HG03469 (cell line): ENCODE results near the gene EFCAB5.
"Not testable (repeated sequence)": the region's sequence is repeated elsewhere in the genome, so short reads cannot be mapped to it uniquely, and the experiment has no call there.

Experiments
- ATAC-seq: cut with Tn5 transposase; IDR thresholded peaks from one replicate; pipeline ENCODE4 v1.9.1; 2021; ENCODE audit warnings: mild to moderate bottlenecking, moderate library complexity, moderate number of reproducible peaks; ENCODE audit not compliant: unreplicated experiment

The EFCAB5 gene

GRCh38 chr17:30000755-30001257, 59.4 kb downstream of the EFCAB5 start:
- no peak for ATAC-seq

DNA sequence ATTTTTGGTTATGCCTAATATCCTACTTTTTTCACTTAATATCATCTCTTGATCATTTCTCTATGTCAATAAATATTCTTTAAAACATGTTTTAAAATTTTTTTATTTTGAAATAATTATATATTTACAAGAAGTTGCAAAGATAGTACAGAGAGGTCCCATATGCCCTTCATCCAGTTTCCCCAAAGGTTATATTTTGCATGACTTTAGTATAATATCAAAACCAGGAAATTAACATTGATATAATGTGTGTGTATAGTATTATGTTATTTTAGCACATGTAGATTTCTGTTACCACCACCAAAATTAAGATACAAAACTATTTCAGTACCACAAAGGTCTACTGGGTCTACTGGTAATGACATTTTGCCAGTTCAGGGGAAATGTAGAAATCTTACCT, 60.7 kb downstream of the EFCAB5 start:
- no peak for ATAC-seq

GRCh38 chr17:30005709-30006320, 64.4 kb downstream of the EFCAB5 start:
- no peak for ATAC-seq

GRCh38 chr17:30011934-30012333, 70.5 kb downstream of the EFCAB5 start:
- ATAC-seq = not testable (repeated sequence)

GRCh38 chr17:30021708-30022317, 80.4 kb downstream of the EFCAB5 start:
- ATAC-seq = no peak

GRCh38 chr17:30025325-30025724, 83.9 kb downstream of the EFCAB5 start:
- ATAC-seq = not testable (repeated sequence)

DNA sequence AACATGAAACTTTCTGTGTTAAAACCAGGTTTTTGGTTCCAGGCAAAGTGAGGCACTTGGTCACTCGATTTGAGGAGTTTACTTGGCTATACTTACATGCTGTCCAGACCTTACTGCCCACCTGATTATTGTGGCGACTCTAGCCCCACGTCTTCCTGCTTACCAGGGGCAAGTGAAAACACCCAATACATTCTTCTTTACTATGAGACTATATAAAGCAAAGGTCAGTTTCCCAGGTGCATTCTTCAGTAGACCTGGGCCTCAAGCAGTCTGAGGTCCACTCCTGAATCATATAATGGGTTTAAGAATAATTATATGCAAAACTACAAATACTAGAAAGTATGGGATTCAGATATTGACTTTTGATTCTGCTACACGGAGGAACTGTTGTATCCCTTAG, 86.2 kb downstream of the EFCAB5 start:
- ATAC-seq = no peak

GRCh38 chr17:30031214-30031869, 89.9 kb downstream of the EFCAB5 start:
- ATAC-seq = no peak

- ATAC-seq = no peak
Measured at GRCh38 chr17:30035369-30035768, 93.9 kb downstream of the EFCAB5 start.

GRCh38 chr17:30040719-30041518, 99.5 kb downstream of the EFCAB5 start:
- not testable (repeated sequence) for ATAC-seq

GRCh38 chr17:30041551-30041950, 100.1 kb downstream of the EFCAB5 start:
- no peak for ATAC-seq

- ATAC-seq = no peak
Measured at GRCh38 chr17:30062372-30062771, 120.9 kb downstream of the EFCAB5 start.

DNA sequence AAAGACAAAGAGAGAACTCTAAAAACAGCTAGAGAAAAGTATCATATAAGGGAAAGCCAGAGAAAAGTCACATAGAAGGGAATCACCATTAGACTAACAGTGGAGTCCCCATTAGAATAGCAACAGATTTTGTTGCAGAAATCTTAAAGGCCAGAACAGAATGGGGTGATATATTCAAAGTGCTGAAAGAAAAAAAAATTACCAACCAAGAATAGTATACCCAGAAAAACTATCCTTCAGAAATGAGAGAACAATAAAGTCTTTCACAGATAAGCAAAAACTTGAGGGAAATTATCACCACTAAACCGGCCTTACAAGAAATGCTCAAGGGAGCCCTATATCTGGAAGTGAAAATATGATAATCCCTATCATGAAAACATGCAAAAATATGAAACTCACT, 123.3 kb downstream of the EFCAB5 start:
- ATAC-seq = no peak

GRCh38 chr17:30068465-30068864, 127.0 kb downstream of the EFCAB5 start:
- no peak for ATAC-seq

DNA sequence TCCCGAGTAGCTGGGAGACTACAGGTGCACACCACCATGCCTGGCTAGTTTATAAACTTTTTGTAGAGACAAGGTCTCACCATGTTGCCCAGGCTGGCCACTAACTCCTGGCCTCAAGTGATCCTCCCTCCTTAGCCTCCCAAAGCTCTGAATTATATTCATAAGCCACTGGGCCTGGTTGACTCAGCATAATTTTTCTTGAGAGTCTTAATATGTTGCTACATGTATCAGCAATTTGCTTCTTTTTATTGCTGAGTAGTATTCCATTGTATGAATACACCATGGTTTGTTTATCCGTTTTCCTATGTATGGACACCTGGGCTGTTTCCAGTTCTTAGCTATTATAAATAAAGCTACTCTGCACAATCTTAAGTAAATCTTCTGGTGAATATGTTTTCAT, 132.8 kb downstream of the EFCAB5 start:
- no peak for ATAC-seq

DNA sequence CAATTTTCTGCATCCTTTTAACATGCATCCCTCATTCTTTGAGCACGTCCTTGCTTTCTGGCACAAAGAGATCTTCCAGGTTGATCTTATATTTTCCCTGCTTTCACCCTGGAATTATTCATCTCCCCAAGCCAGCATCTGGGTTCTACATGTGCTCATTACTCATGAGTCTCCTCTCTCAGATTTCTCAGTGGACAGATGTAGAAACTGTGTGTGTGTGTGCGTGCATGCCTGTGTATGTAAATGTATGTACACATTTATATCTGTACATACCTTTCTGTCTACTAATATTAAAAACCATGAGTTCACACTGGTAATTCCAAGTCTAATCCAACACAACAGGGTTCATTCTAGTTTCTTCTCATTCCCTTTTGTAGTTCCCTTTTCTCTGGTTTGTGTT, 133.3 kb downstream of the EFCAB5 start:
- no peak for ATAC-seq

GRCh38 chr17:30082773-30083172, 141.3 kb downstream of the EFCAB5 start:
- ATAC-seq = no peak

GRCh38 chr17:30084788-30085187, 143.4 kb downstream of the EFCAB5 start:
- ATAC-seq = no peak

- ATAC-seq = no peak
Measured at GRCh38 chr17:30086896-30087295, 145.5 kb downstream of the EFCAB5 start.

GRCh38 chr17:30087431-30087830, 146.0 kb downstream of the EFCAB5 start:
- not testable (repeated sequence) for ATAC-seq

DNA sequence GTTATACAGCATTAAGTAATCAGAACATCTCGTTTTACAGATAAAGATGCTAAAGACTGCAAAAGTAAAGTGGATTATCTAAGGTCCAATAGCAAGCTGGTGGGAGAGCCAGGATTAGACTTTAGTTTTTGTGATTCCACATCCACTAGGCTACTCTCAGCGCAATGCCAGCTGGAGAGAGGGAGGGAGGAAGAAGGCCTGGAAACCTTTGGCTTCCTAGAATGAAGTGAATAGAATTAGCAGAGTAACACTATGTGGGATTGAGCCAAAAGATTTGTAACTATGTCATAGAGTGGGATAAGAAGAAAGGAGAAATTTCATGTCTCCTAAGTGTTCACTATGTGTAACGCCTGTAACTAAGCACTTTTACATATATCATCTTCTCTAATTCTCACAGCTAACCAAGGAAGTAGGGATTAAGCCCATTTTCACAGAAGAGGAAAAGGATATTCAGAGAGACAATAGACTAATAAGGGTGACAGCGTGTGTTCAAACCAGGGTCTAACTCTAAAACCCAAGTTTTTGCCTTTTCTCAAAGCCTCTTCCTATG, 149.8 kb downstream of the EFCAB5 start:
- no peak for ATAC-seq
